ENCODE results near the gene C1QTNF3. TPM values are rescaled to one million over a fixed set of nuclear protein-coding genes. Genes with fewer than 3 reads are reported as not detected.
A peak's percentile ranks its signal among the peaks of the same experiment; 100 is the strongest.

The C1QTNF3 gene
- total and polyA plus RNA-seq, 9 donors: 62.8 to 152 (median 110) TPM

DNA sequence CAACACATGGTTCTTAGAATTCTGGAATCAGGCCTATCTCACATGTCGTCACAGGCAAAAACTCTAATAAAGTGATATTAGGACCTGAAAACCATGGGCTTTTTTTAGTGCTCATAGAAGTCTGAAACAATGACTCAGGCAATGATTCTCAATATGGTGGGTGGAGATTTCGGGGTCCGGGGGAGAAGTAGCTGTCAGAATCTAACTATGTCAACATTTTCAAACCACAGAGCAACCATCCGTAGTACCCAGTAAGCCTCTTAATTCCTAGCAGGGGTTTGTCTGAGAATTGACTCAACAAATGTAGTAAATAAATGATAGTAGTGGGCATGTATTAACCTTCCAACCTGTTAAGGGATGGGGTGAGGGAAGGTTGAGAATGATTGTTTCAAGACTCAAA is 37.8 kb downstream of the C1QTNF3 start:
- Histone ChIP-seq H3K36me3 (ENCODE audit: control insufficient read depth, insufficient read depth, low read length) (peaks cover 25% of the 10 kb centered on the region), H3K4me3 (ENCODE audit: low read length) (no peak overlapping the region)
- no peak for DNase-seq

DNA sequence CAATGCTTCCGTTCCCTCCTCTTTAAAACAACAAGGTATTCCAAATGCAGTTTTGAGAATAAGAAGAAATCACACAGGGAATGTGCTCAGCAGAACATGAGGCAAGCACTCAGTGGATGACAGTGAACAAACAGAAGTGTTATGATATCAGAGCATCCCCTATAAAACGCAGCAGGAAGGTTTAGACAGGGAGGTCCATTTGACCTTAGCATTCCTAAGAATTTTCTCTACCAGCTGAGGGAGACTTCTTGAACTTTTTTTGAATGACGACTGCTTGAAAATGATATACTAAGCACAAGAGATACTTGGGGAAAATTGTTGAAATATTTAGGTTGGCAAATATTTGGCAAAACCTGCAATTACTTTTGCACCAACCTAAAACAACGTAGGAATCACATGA is 39.1 kb downstream of the C1QTNF3 start:
- peaks cover 9% of the 10 kb centered on the region for H3K4me1 ChIP-seq (ENCODE audit: control insufficient read depth, insufficient read depth, low read length)
- no CpG with 5 or more reads among the region's 4 CpGs for WGBS (ENCODE audit: insufficient coverage)
- no peaks in the 10 kb centered on the region for H3K27me3 ChIP-seq (ENCODE audit: control insufficient read depth, insufficient read depth, low read length)
- H3K27ac ChIP-seq (ENCODE audit: low read length): no peak overlapping the region
- no peak for DNase-seq
- no peaks in the 10 kb centered on the region for H3K9me3 ChIP-seq (replicated peaks; ENCODE audit: control insufficient read depth, low read depth, low read length)
- peaks cover 27% of the 10 kb centered on the region for H3K36me3 ChIP-seq (ENCODE audit: control insufficient read depth, insufficient read depth, low read length)
- no peak overlapping the region for H3K4me3 ChIP-seq (ENCODE audit: low read length)

More for the DNA sequence above, 37.8 kb downstream of the C1QTNF3 start:
- H3K27me3 ChIP-seq (ENCODE audit: control insufficient read depth, insufficient read depth, low read length): no peaks in the 10 kb centered on the region
- H3K27ac ChIP-seq (ENCODE audit: low read length): no peak overlapping the region
- H3K9me3 ChIP-seq (replicated peaks; ENCODE audit: control insufficient read depth, low read depth, low read length): no peaks in the 10 kb centered on the region
- WGBS (ENCODE audit: insufficient coverage): no CpG with 5 or more reads among the region's 4 CpGs
- H3K4me1 ChIP-seq (ENCODE audit: control insufficient read depth, insufficient read depth, low read length): peaks cover 9% of the 10 kb centered on the region

DNA sequence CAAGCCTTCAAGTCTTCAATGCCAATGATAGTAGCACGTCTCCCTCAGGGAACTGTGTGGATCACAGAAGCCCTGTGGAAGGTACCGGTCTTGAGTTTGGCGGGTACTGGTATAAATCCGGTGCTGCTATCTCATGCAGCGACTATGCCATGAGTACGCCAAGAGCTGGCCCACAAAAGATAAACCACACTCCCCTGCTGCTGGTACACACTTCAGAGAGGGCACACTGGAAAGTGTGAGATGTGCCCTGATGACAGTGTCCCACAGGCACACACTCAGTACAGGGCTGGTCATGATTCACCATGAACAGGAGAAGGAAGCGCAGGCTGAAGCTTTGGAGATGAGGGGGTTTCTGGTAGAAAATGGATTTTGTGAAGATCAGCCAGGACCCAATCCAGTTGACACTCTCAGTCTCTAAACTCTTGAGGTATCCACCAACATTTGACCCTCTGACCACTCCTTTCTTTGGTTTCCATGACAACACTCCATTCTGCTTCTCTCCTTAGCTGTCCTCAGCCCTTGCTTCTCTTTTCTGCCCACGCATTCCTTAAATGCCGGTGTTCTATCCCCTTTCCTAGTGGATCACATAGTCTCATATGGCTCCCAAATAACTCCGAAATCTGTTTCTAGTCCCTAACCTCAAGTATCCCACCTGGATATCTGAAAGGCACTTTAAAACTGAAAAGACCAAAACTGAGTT is 40.2 kb downstream of the C1QTNF3 start:
- Histone ChIP-seq H3K4me1 (ENCODE audit: control insufficient read depth, insufficient read depth, low read length) (peaks cover 9% of the 10 kb centered on the region), H3K36me3 (ENCODE audit: control insufficient read depth, insufficient read depth, low read length) (peaks cover 30% of the 10 kb centered on the region), H3K4me3 (ENCODE audit: low read length) (no peak overlapping the region), H3K27me3 (ENCODE audit: control insufficient read depth, insufficient read depth, low read length) (no peaks in the 10 kb centered on the region), H3K27ac (ENCODE audit: low read length) (no peak overlapping the region), H3K9me3 (replicated peaks; ENCODE audit: control insufficient read depth, low read depth, low read length) (no peaks in the 10 kb centered on the region)
- 98% methylated on average over 5 of the region's 10 CpGs for WGBS (ENCODE audit: insufficient coverage)
- DNase-seq: no peak

DNA sequence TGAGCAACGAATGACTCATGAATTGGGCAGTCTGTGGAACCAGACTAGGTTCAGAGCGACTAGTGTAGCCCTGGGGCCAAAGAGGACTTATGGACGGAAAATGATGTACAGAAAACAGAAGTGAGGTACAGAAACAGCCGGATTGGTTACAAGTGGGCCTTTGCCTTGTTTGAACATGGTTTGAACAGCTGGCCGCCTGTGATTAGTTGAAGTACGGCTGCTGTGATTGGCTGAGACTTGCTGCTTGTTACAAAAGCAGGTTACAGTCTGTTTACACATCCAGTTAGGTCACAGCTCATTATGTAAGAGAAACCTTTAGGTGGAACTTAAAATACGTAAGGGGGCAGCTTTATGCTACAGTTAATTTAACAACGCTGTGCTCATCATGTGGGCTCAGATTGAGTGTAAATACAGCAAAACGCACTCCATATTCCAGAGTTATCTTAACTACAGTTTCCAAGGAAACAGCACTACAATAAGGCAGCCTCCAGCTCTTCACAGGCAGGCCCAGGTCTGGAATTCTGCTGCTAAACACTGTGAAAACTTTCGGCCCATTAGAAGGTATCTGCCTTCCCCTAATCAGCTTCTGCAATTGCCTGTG is 41.7 kb downstream of the C1QTNF3 start:
- no peak for DNase-seq
- Histone ChIP-seq H3K36me3 (ENCODE audit: control insufficient read depth, insufficient read depth, low read length) (peaks cover 32% of the 10 kb centered on the region), H3K27me3 (ENCODE audit: control insufficient read depth, insufficient read depth, low read length) (no peaks in the 10 kb centered on the region), H3K4me3 (ENCODE audit: low read length) (no peak overlapping the region), H3K9me3 (replicated peaks; ENCODE audit: control insufficient read depth, low read depth, low read length) (no peaks in the 10 kb centered on the region), H3K4me1 (ENCODE audit: control insufficient read depth, insufficient read depth, low read length) (peaks cover 7% of the 10 kb centered on the region), H3K27ac (ENCODE audit: low read length) (no peak overlapping the region)
- 83% methylated on average over 7 of the region's 10 CpGs for WGBS (ENCODE audit: insufficient coverage)

DNA sequence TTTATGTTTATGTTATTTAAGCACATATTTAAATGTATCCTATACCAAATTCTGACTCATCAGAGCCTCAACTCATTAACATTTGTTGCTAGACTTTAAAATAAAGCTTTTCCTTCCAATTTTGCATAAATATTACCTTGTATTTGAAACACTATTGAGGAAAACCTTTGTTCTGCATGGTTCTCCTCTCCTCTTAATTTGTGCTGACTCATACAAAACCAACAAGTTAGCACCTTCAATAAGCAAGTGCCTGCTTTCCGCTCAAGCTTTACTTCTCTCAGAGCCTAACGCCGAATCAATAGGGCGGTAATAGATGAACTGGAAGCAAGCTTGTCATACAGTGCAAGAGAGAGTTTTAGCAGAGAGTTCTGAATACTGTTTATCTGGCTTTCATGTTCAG is 43.0 kb downstream of the C1QTNF3 start:
- no peak for DNase-seq
- Histone ChIP-seq H3K4me1 (ENCODE audit: control insufficient read depth, insufficient read depth, low read length) (peaks cover 7% of the 10 kb centered on the region), H3K27ac (ENCODE audit: low read length) (no peak overlapping the region), H3K4me3 (ENCODE audit: low read length) (no peak overlapping the region), H3K27me3 (ENCODE audit: control insufficient read depth, insufficient read depth, low read length) (no peaks in the 10 kb centered on the region), H3K36me3 (ENCODE audit: control insufficient read depth, insufficient read depth, low read length) (peaks cover 31% of the 10 kb centered on the region), H3K9me3 (replicated peaks; ENCODE audit: control insufficient read depth, low read depth, low read length) (no peaks in the 10 kb centered on the region)
- WGBS (ENCODE audit: insufficient coverage): 94% methylated on average over 3 of the region's 4 CpGs

DNA sequence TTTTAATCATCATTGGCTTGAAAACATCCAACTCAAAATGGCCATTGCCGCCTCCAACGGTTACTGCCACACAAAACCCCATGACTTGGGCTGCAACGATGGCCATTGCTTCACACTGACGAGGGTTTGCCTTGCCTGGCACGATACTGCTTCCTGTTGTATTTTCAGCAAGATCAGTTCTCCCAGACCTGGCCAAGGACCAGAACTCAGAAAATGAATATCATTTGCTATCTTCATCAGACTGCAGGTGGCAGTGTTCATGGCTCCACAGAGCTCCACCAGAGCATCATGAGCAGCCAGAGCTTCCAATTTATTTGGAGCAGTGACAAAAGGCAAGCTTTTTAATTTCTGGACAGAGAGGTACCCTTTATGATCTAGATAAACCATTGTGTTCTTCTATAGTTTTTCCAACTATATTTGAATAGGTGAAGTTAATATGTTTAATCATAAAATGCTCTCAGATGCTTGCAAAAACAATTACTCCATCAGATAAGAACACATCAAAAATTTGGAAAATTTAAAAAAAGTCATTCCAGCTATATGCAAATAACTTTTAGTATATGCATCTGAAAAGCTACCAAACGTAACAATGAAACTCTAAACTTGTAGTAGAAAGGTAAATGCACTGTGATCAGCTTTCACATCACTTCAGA is 45.6 kb downstream of the C1QTNF3 start:
- WGBS (ENCODE audit: insufficient coverage): 26% methylated on average over 5 of the region's 6 CpGs
- no peaks in the 10 kb centered on the region for H3K9me3 ChIP-seq (replicated peaks; ENCODE audit: control insufficient read depth, low read depth, low read length)
- H3K27me3 ChIP-seq (ENCODE audit: control insufficient read depth, insufficient read depth, low read length): no peaks in the 10 kb centered on the region
- peaks cover 7% of the 10 kb centered on the region for H3K4me1 ChIP-seq (ENCODE audit: control insufficient read depth, insufficient read depth, low read length)
- DNase-seq: peak; percentile 89
- no peak overlapping the region for H3K4me3 ChIP-seq (ENCODE audit: low read length)
- H3K36me3 ChIP-seq (ENCODE audit: control insufficient read depth, insufficient read depth, low read length): peaks cover 15% of the 10 kb centered on the region
- no peak overlapping the region for H3K27ac ChIP-seq (ENCODE audit: low read length)

DNA sequence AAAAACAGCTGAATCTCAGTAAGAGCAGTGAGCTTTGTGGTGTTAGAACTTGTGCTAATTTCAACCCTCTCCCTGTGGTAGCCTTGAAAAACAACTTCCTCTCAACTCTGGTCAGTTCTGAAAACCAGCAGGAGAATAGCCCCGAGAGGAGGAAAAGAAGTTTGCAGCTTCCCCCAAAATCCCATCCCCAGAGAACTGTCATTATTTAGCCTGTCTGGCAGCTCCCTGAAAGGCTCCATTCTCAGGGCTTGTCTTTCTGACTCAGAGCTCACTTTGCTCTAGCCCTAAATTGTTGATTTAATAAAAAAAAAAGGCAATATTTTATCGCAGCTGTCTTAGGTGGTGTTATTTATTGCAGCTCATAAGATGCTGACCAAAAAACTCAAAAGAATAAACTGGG is 47.1 kb downstream of the C1QTNF3 start:
- no peak overlapping the region for H3K27ac ChIP-seq (ENCODE audit: low read length)
- DNase-seq: peak; percentile 46
- H3K4me3 ChIP-seq (ENCODE audit: low read length): no peak overlapping the region
- WGBS (ENCODE audit: insufficient coverage): 0% methylated on average over 1 of the region's 2 CpGs
- no peaks in the 10 kb centered on the region for H3K27me3 ChIP-seq (ENCODE audit: control insufficient read depth, insufficient read depth, low read length)
- H3K4me1 ChIP-seq (ENCODE audit: control insufficient read depth, insufficient read depth, low read length): peaks cover 7% of the 10 kb centered on the region
- H3K36me3 ChIP-seq (ENCODE audit: control insufficient read depth, insufficient read depth, low read length): peaks cover 9% of the 10 kb centered on the region
- H3K9me3 ChIP-seq (replicated peaks; ENCODE audit: control insufficient read depth, low read depth, low read length): no peaks in the 10 kb centered on the region

DNA sequence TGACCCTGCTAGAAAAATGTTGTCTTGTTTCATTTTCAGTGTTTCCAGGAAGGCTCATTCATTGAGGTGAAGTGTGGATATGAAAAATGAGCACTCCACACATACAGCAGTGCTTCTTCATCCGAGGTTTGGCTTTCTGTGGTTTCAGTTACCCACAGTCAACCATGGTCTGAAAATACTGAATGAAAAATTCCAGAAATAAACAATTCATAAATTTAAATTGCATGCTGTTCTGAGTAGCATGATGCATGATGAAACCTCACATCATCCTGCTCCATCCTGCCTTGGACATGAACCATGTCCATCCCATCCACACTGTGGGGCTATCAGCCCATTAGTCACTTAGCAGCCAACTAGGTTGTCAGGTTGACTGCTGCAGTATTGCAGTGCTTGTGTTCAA is 48.2 kb downstream of the C1QTNF3 start:
- no CpG with 5 or more reads among the region's 1 CpG for WGBS (ENCODE audit: insufficient coverage)
- H3K9me3 ChIP-seq (replicated peaks; ENCODE audit: control insufficient read depth, low read depth, low read length): no peaks in the 10 kb centered on the region
- peaks cover 7% of the 10 kb centered on the region for H3K4me1 ChIP-seq (ENCODE audit: control insufficient read depth, insufficient read depth, low read length)
- H3K27me3 ChIP-seq (ENCODE audit: control insufficient read depth, insufficient read depth, low read length): no peaks in the 10 kb centered on the region
- peaks cover 6% of the 10 kb centered on the region for H3K36me3 ChIP-seq (ENCODE audit: control insufficient read depth, insufficient read depth, low read length)
- no peak overlapping the region for H3K4me3 ChIP-seq (ENCODE audit: low read length)
- peak; percentile 22 for DNase-seq
- H3K27ac ChIP-seq (ENCODE audit: low read length): no peak overlapping the region

DNA sequence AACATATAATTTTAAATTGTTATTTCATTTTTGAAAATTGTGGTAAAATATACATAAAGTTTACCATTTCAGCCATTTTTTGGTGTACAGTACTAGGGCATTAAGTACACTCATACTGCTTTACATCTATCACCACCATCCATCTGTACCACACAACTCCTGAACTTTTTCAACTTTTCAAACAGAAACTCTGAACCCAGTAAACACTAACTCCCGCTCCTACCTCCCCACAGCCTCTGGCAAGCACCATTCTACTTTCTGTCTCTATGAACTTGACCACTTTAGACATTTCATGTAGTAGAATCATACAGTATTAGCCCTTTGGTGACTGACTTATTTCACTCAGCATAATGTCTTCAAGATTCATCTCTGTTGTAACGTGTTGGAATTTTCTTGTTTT is 50.1 kb downstream of the C1QTNF3 start:
- Histone ChIP-seq H3K4me3 (ENCODE audit: low read length) (no peak overlapping the region), H3K27me3 (ENCODE audit: control insufficient read depth, insufficient read depth, low read length) (no peaks in the 10 kb centered on the region), H3K9me3 (replicated peaks; ENCODE audit: control insufficient read depth, low read depth, low read length) (no peaks in the 10 kb centered on the region), H3K27ac (ENCODE audit: low read length) (no peak overlapping the region), H3K36me3 (ENCODE audit: control insufficient read depth, insufficient read depth, low read length) (peaks cover 14% of the 10 kb centered on the region), H3K4me1 (ENCODE audit: control insufficient read depth, insufficient read depth, low read length) (peaks cover 7% of the 10 kb centered on the region)
- DNase-seq: no peak
- 50% methylated on average over 1 of the region's 2 CpGs for WGBS (ENCODE audit: insufficient coverage)

DNA sequence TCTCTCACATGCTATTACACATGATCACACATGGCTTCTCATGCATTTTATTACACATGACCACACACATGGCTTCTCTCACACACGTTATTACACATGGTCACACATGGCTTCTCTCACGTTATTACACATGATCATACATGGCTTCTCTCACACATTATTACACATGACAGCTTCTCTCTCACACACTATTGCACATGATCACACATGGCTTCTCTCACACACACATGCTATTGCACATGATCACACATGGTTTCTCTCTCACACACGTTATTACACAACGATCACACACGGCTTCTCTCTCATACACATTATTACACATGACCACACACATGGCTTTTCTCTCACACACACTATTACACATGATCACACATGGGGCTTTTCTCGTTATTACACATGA is 57.6 kb downstream of the C1QTNF3 start:
- WGBS (ENCODE audit: insufficient coverage): 96% methylated on average over 6 of the region's 6 CpGs
- no peak for DNase-seq
- Histone ChIP-seq H3K27ac (ENCODE audit: low read length) (no peak overlapping the region), H3K27me3 (ENCODE audit: control insufficient read depth, insufficient read depth, low read length) (no peaks in the 10 kb centered on the region), H3K4me3 (ENCODE audit: low read length) (no peak overlapping the region), H3K36me3 (ENCODE audit: control insufficient read depth, insufficient read depth, low read length) (peaks cover 17% of the 10 kb centered on the region), H3K9me3 (replicated peaks; ENCODE audit: control insufficient read depth, low read depth, low read length) (no peaks in the 10 kb centered on the region), H3K4me1 (ENCODE audit: control insufficient read depth, insufficient read depth, low read length) (no peaks in the 10 kb centered on the region)

Measured in muscle of leg (tissue), 11 donors.